Measurements from ENCODE around the gene FYB1. TPM values are rescaled to one million over a fixed set of nuclear protein-coding genes. Genes with fewer than 3 reads are reported as not detected.
A peak's percentile ranks its signal among the peaks of the same experiment; 100 is the strongest.

The FYB1 gene
- total RNA-seq, 1 donor = under 0.01 TPM

DNA sequence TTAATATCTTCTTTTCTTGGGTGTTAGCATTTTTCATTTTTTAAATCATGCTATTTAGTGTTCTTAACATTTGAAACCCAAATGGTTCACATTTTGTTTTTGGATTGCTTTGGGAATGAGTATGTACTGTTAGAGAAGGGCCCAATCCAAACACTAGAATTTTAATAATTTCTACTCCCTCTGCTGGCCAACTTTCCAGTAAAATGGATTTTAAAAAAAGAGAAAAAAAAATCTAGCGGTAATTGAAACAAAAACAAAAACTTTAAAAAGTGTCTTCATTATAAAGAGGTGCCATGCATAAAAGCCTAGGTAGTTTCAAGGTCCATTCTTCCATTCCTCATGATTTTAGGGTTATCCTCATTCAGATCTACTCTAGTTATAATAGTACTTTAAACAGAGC lies 113.0 kb downstream of the FYB1 start:
- H3K4me1 ChIP-seq (ENCODE audit: insufficient read depth, low read length) = peaks cover 31% of the 10 kb centered on the region
- peak overlapping the region; percentile 72 for H2AFZ ChIP-seq (ENCODE audit: low read length)

DNA sequence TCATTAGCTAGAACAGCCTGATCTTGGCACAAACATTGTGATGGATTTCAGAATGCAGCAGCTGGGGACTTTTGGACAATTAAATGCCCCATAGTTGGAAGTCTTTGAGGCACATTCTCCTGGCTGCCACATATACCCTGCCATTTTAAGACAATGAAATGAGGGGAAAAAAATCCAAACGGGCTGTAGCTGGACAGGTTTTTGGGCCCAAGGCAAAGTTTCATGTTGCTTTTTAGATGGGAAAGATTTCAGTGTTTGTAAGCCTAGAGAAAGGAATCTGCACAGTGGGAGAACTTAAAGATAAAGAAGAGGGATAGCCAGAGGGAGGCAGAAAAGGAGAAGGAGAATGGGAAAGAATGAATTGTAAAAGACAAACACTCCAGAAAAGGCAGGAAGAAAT lies 115.1 kb downstream of the FYB1 start:
- Histone ChIP-seq H3K27ac (ENCODE audit: low read depth, low read length) (no peak overlapping the region), H3K4me3 (ENCODE audit: insufficient read depth, low read length) (no peak overlapping the region), H3K9me3 (ENCODE audit: low read depth, low read length) (no peaks in the 10 kb centered on the region), H3K36me3 (ENCODE audit: insufficient read depth, low read length) (no peaks in the 10 kb centered on the region), H4K20me1 (ENCODE audit: insufficient read depth, low read length) (no peaks in the 10 kb centered on the region), H2AFZ (ENCODE audit: low read length) (no peak overlapping the region), H3K79me2 (ENCODE audit: insufficient read depth, low read length) (no peaks in the 10 kb centered on the region), H3K4me1 (ENCODE audit: insufficient read depth, low read length) (peaks cover 44% of the 10 kb centered on the region), H3K27me3 (ENCODE audit: insufficient read depth, low read length) (no peaks in the 10 kb centered on the region), H3K4me2 (ENCODE audit: insufficient read depth, low read length) (no peak overlapping the region)
- TF ChIP-seq, protein P1, sequence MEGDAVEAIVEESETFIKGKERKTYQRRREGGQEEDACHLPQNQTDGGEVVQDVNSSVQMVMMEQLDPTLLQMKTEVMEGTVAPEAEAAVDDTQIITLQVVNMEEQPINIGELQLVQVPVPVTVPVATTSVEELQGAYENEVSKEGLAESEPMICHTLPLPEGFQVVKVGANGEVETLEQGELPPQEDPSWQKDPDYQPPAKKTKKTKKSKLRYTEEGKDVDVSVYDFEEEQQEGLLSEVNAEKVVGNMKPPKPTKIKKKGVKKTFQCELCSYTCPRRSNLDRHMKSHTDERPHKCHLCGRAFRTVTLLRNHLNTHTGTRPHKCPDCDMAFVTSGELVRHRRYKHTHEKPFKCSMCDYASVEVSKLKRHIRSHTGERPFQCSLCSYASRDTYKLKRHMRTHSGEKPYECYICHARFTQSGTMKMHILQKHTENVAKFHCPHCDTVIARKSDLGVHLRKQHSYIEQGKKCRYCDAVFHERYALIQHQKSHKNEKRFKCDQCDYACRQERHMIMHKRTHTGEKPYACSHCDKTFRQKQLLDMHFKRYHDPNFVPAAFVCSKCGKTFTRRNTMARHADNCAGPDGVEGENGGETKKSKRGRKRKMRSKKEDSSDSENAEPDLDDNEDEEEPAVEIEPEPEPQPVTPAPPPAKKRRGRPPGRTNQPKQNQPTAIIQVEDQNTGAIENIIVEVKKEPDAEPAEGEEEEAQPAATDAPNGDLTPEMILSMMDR (IDR thresholded peaks at IDR 0.05; ENCODE audit: extremely low read depth, low read depth, low read length) = no peak
- no peak for DNase-seq (ENCODE audit: insufficient read length, low spot score, missing footprints)

More for the DNA sequence above, 113.0 kb downstream of the FYB1 start:
- Histone ChIP-seq H3K27ac (ENCODE audit: low read depth, low read length) (no peak overlapping the region), H3K27me3 (ENCODE audit: insufficient read depth, low read length) (no peaks in the 10 kb centered on the region), H3K36me3 (ENCODE audit: insufficient read depth, low read length) (no peaks in the 10 kb centered on the region), H3K4me3 (ENCODE audit: insufficient read depth, low read length) (no peak overlapping the region), H3K79me2 (ENCODE audit: insufficient read depth, low read length) (no peaks in the 10 kb centered on the region), H3K9me3 (ENCODE audit: low read depth, low read length) (no peaks in the 10 kb centered on the region), H3K4me2 (ENCODE audit: insufficient read depth, low read length) (peak overlapping the region; percentile 62), H4K20me1 (ENCODE audit: insufficient read depth, low read length) (no peaks in the 10 kb centered on the region)
- TF ChIP-seq, protein P1 (IDR thresholded peaks at IDR 0.05; ENCODE audit: extremely low read depth, low read depth, low read length) = peak; percentile 49
- DNase-seq (ENCODE audit: insufficient read length, low spot score, missing footprints) = no peak

DNA sequence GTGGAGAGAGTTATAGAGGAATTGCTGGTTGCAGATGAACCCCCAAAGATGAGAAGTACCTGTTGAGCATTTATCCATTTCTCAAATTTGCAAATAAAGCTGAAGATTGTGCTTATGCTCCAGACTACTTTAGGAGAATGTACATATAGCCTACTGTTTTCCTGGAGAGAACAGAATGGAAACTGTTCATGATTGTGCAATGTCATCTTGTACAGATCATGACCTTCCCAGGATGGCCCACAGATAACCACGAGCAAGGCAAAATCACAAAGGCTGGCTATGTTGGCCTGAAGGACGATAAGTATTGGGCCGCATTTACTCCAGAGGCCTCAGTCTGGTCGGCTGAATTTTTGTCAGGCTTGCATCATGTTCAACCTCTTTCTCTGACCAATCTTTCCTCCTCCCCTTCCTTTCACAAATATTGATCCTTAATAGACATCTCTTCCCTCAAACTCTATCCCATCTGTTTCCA lies 116.6 kb downstream of the FYB1 start:
- Histone ChIP-seq H3K36me3 (ENCODE audit: insufficient read depth, low read length) (no peaks in the 10 kb centered on the region), H3K4me1 (ENCODE audit: insufficient read depth, low read length) (peaks cover 42% of the 10 kb centered on the region), H3K4me2 (ENCODE audit: insufficient read depth, low read length) (peak overlapping the region; percentile 49), H3K9me3 (ENCODE audit: low read depth, low read length) (no peaks in the 10 kb centered on the region), H2AFZ (ENCODE audit: low read length) (peak overlapping the region; percentile 52), H3K27ac (ENCODE audit: low read depth, low read length) (peak overlapping the region; percentile 96), H4K20me1 (ENCODE audit: insufficient read depth, low read length) (no peaks in the 10 kb centered on the region), H3K27me3 (ENCODE audit: insufficient read depth, low read length) (no peaks in the 10 kb centered on the region), H3K4me3 (ENCODE audit: insufficient read depth, low read length) (no peak overlapping the region), H3K79me2 (ENCODE audit: insufficient read depth, low read length) (no peaks in the 10 kb centered on the region)
- TF ChIP-seq, protein P1 (IDR thresholded peaks at IDR 0.05; ENCODE audit: extremely low read depth, low read depth, low read length) = no peak
- no peak for DNase-seq (ENCODE audit: insufficient read length, low spot score, missing footprints)

DNA sequence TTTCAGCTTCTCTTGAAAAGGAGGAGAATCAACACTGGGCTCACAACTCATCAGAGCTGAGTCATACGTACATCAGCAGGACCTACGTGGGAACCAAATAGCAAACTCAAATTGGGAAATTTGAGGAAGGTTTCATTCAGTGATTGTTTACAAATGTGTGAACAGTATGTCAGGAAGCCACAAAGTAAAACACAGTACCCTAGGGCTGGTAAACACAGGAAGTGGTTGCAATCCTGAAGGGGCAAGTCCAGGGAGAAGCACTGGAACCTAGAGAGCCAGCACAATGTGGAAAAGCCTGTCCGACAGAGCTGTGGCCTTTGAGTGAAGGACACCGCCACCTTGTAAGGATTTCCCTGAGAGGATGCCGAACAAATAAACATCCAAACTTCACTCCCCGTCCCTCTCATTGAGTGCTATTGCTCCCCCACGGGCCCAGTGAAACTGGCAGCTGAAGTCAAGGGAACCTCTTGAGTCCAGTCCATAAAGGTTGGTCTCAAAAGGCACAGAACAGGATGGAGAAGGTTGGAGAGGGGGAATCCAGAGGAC lies 118.4 kb downstream of the FYB1 start:
- H3K36me3 ChIP-seq (ENCODE audit: insufficient read depth, low read length) = no peaks in the 10 kb centered on the region
- no peaks in the 10 kb centered on the region for H3K79me2 ChIP-seq (ENCODE audit: insufficient read depth, low read length)
- no peaks in the 10 kb centered on the region for H3K9me3 ChIP-seq (ENCODE audit: low read depth, low read length)
- peak overlapping the region; percentile 80 for H2AFZ ChIP-seq (ENCODE audit: low read length)
- H4K20me1 ChIP-seq (ENCODE audit: insufficient read depth, low read length) = no peaks in the 10 kb centered on the region
- peaks cover 36% of the 10 kb centered on the region for H3K4me1 ChIP-seq (ENCODE audit: insufficient read depth, low read length)
- H3K27me3 ChIP-seq (ENCODE audit: insufficient read depth, low read length) = no peaks in the 10 kb centered on the region
- H3K4me3 ChIP-seq (ENCODE audit: insufficient read depth, low read length) = peak overlapping the region; percentile 26
- TF ChIP-seq, protein P1 (IDR thresholded peaks at IDR 0.05; ENCODE audit: extremely low read depth, low read depth, low read length) = no peak
- peak overlapping the region; percentile 65 for H3K4me2 ChIP-seq (ENCODE audit: insufficient read depth, low read length)
- peak; percentile 64 for DNase-seq (ENCODE audit: insufficient read length, low spot score, missing footprints)
- H3K27ac ChIP-seq (ENCODE audit: low read depth, low read length) = peak overlapping the region; percentile 96
